Activated CD4-positive, alpha-beta T cell treated with anti-CD3 and anti-CD28 coated beads, Interleukin-2, amount 50 U/mL, for 4 hours (primary cell): ENCODE data around the gene ST8SIA5.

Experiments used
- DNase-seq, 2 experiments: peaks; one replicate each; pipeline ENCODE4 v3.0.0-alpha.2; 2020

ST8SIA5 gene

GRCh38 chr18:46660957-46661749 is 95.7 kb downstream of the ST8SIA5 start:
- DNase-seq = no peak

- DNase-seq = no peak
Observed at GRCh38 chr18:46659484-46659883, 97.4 kb downstream of the ST8SIA5 start.

- no peak for DNase-seq
Observed at GRCh38 chr18:46657115-46657955, 99.5 kb downstream of the ST8SIA5 start, which contains the start of gene LOXHD1. LOXHD1 (minus strand) TSS chr18:46657220; CDS start chr18:46657033, 187 bp downstream.

GRCh38 chr18:46656326-46657114 is 100.3 kb downstream of the ST8SIA5 start:
- no peak for DNase-seq

GRCh38 chr18:46652372-46652771 is 104.5 kb downstream of the ST8SIA5 start:
- no peak for DNase-seq

GRCh38 chr18:46650681-46651080 is 106.2 kb downstream of the ST8SIA5 start:
- DNase-seq = no peak

GRCh38 chr18:46649071-46649862 is 107.6 kb downstream of the ST8SIA5 start:
- DNase-seq = no peak

- no peak for DNase-seq
Observed at GRCh38 chr18:46646468-46646867, 110.4 kb downstream of the ST8SIA5 start.

- DNase-seq = no peak
Observed at GRCh38 chr18:46642561-46642960, 114.3 kb downstream of the ST8SIA5 start.

- DNase-seq = no peak
Observed at GRCh38 chr18:46641917-46642316, 114.9 kb downstream of the ST8SIA5 start.

- DNase-seq = no peak
Observed at GRCh38 chr18:46639386-46639785, 117.5 kb downstream of the ST8SIA5 start.

GRCh38 chr18:46636040-46636630 is 120.7 kb downstream of the ST8SIA5 start:
- no peak for DNase-seq

- no peak for DNase-seq
Observed at GRCh38 chr18:46632401-46633071, 124.3 kb downstream of the ST8SIA5 start.

GRCh38 chr18:46630991-46631390 is 125.9 kb downstream of the ST8SIA5 start:
- no peak for DNase-seq

- no peak for DNase-seq
Observed at GRCh38 chr18:46630160-46630559, 126.7 kb downstream of the ST8SIA5 start.

- DNase-seq = no peak
Observed at GRCh38 chr18:46629361-46629760, 127.5 kb downstream of the ST8SIA5 start.

- DNase-seq = no peak
Observed at GRCh38 chr18:46628206-46628605, 128.6 kb downstream of the ST8SIA5 start.

GRCh38 chr18:46627136-46627535 is 129.7 kb downstream of the ST8SIA5 start:
- DNase-seq = no peak

GRCh38 chr18:46625069-46625468 is 131.8 kb downstream of the ST8SIA5 start:
- no peak for DNase-seq

- DNase-seq = peak; percentile 4 to 10
Observed at GRCh38 chr18:46624127-46624526, 132.7 kb downstream of the ST8SIA5 start.

- DNase-seq = no peak
Observed at GRCh38 chr18:46623541-46623940, 133.3 kb downstream of the ST8SIA5 start.
